Measurements from ENCODE around the gene AFAP1L1.

GRCh38 chr5:149324641-149325040 lies 53.0 kb downstream of the AFAP1L1 start:
- TF ChIP-seq CTCF (IDR thresholded peaks at IDR 0.05) (no peak), EZH2 (IDR thresholded peaks at IDR 0.05) (no peak), EZH2phosphoT487 (IDR thresholded peaks at IDR 0.05) (no peak)

All from neural progenitor cell (in vitro differentiated cells).